NCI-H1092 (cell line): Measurements from ENCODE around the gene TEKT2.

Experiments
- DNase-seq: peaks from one replicate; lab custom pipeline; 2025; lab: John Stamatoyannopoulos, UW

The TEKT2 gene

GRCh38 chr1:36087233-36088123 is 3.6 kb downstream of the TEKT2 start:
- no peak for DNase-seq

- DNase-seq: no peak
Measured at GRCh38 chr1:36088265-36088576, 4.3 kb downstream of the TEKT2 start.

GRCh38 chr1:36088577-36089392 is 4.9 kb downstream of the TEKT2 start, which contains the start of gene ADPRS:
Gene ADPRS, plus strand, starts transcription at chr1:36088892. Its CDS starts 13 bp downstream, at chr1:36088905.
- peak; percentile 91 for DNase-seq

- DNase-seq: no peak
Measured at GRCh38 chr1:36089393-36090121, 5.7 kb downstream of the TEKT2 start.

GRCh38 chr1:36091141-36091540 is 7.2 kb downstream of the TEKT2 start:
- DNase-seq: no peak

GRCh38 chr1:36091698-36092097 is 7.8 kb downstream of the TEKT2 start:
- DNase-seq: no peak

- no peak for DNase-seq
Measured at GRCh38 chr1:36092166-36092797, 8.4 kb downstream of the TEKT2 start.

GRCh38 chr1:36092798-36093185 is 8.9 kb downstream of the TEKT2 start:
- no peak for DNase-seq

GRCh38 chr1:36093226-36093625 is 9.3 kb downstream of the TEKT2 start:
- DNase-seq: no peak

GRCh38 chr1:36093929-36094328 is 10.0 kb downstream of the TEKT2 start:
- no peak for DNase-seq

- DNase-seq: no peak
Measured at GRCh38 chr1:36094621-36095061, 10.7 kb downstream of the TEKT2 start.

GRCh38 chr1:36095760-36096405 is 12.0 kb downstream of the TEKT2 start:
- no peak for DNase-seq

- DNase-seq: no peak
Measured at GRCh38 chr1:36096500-36097432, 12.9 kb downstream of the TEKT2 start.

GRCh38 chr1:36097693-36098585 is 14.0 kb downstream of the TEKT2 start:
- no peak for DNase-seq

GRCh38 chr1:36098650-36099365 is 14.9 kb downstream of the TEKT2 start:
- DNase-seq: no peak

GRCh38 chr1:36099681-36100341 is 15.9 kb downstream of the TEKT2 start:
- peak; percentile 75 for DNase-seq

- no peak for DNase-seq
Measured at GRCh38 chr1:36100376-36100775, 16.5 kb downstream of the TEKT2 start.

- no peak for DNase-seq
Measured at GRCh38 chr1:36101546-36101945, 17.7 kb downstream of the TEKT2 start.
